GM19240 (cell line): ENCODE data around the gene CDH22.

ENCODE experiments used
- DNase-seq: peaks from one replicate; pipeline ENCODE4 v3.0.0; 2011; ENCODE audit warnings: low spot score; ENCODE audit not compliant: insufficient read length

The CDH22 gene

GRCh38 chr20:46199198-46199597 is 109.1 kb downstream of the CDH22 start:
- DNase-seq: no peak

- no peak for DNase-seq
Observed at GRCh38 chr20:46196990-46197389, 111.3 kb downstream of the CDH22 start.

GRCh38 chr20:46195264-46196036 is 112.8 kb downstream of the CDH22 start:
- DNase-seq: no peak

GRCh38 chr20:46194409-46194808 is 113.9 kb downstream of the CDH22 start:
- DNase-seq: no peak

GRCh38 chr20:46192376-46192944 is 115.8 kb downstream of the CDH22 start:
- no peak for DNase-seq

GRCh38 chr20:46191611-46192010 is 116.7 kb downstream of the CDH22 start:
- no peak for DNase-seq

- DNase-seq: no peak
Observed at GRCh38 chr20:46191168-46191540, 117.1 kb downstream of the CDH22 start.

- DNase-seq: no peak
Observed at GRCh38 chr20:46190478-46191167, 117.7 kb downstream of the CDH22 start.

GRCh38 chr20:46188866-46189541 is 119.3 kb downstream of the CDH22 start:
- no peak for DNase-seq

- DNase-seq: no peak
Observed at GRCh38 chr20:46186210-46186609, 122.1 kb downstream of the CDH22 start.

- no peak for DNase-seq
Observed at GRCh38 chr20:46185353-46185752, 122.9 kb downstream of the CDH22 start.

GRCh38 chr20:46183768-46184167 is 124.5 kb downstream of the CDH22 start:
- DNase-seq: no peak

GRCh38 chr20:46182276-46183200 is 125.8 kb downstream of the CDH22 start:
- no peak for DNase-seq

- DNase-seq: no peak
Observed at GRCh38 chr20:46179862-46180261, 128.4 kb downstream of the CDH22 start.

GRCh38 chr20:46178891-46179290 is 129.4 kb downstream of the CDH22 start:
- no peak for DNase-seq

GRCh38 chr20:46177768-46178167 is 130.5 kb downstream of the CDH22 start:
- no peak for DNase-seq

GRCh38 chr20:46176739-46177378 is 131.4 kb downstream of the CDH22 start:
- no peak for DNase-seq

- DNase-seq: no peak
Observed at GRCh38 chr20:46175127-46175494, 133.2 kb downstream of the CDH22 start.

- DNase-seq: peak; percentile 73
Observed at GRCh38 chr20:46174469-46175126, 133.7 kb downstream of the CDH22 start.
